ENCODE measurements around the gene CTSZ.
A peak's percentile ranks its signal among the peaks of the same experiment; 100 is the strongest.
"Not testable (repeated sequence)": the region's sequence is repeated elsewhere in the genome, so short reads cannot be mapped to it uniquely, and the experiment has no call there.

Gene CTSZ

GRCh38 chr20:59046862-59047261, 39.8 kb upstream of the CTSZ start:
- no peak overlapping the region for H3K4me3 ChIP-seq (replicated peaks; ENCODE audit: low read depth, low read length)
- DNase-seq (ENCODE audit: extremely low read depth, low read depth): no peak
- TF ChIP-seq CTCF (IDR thresholded peaks at IDR 0.05; ENCODE audit: low read depth, low read length, missing control alignments): no peak

- no peak overlapping the region for H3K4me3 ChIP-seq (replicated peaks; ENCODE audit: low read depth, low read length)
- no peak for DNase-seq (ENCODE audit: extremely low read depth, low read depth)
- TF ChIP-seq CTCF (IDR thresholded peaks at IDR 0.05; ENCODE audit: low read depth, low read length, missing control alignments): no peak
Observed at GRCh38 chr20:59044796-59045195, 37.7 kb upstream of the CTSZ start.

- TF ChIP-seq CTCF (IDR thresholded peaks at IDR 0.05; ENCODE audit: low read depth, low read length, missing control alignments): no peak
- H3K4me3 ChIP-seq (replicated peaks; ENCODE audit: low read depth, low read length): no peak overlapping the region
- no peak for DNase-seq (ENCODE audit: extremely low read depth, low read depth)
Observed at GRCh38 chr20:59044295-59044694, 37.2 kb upstream of the CTSZ start.

- no peak for DNase-seq (ENCODE audit: extremely low read depth, low read depth)
- H3K4me3 ChIP-seq (replicated peaks; ENCODE audit: low read depth, low read length): no peak overlapping the region
- no peak for TF ChIP-seq CTCF (IDR thresholded peaks at IDR 0.05; ENCODE audit: low read depth, low read length, missing control alignments)
Observed at GRCh38 chr20:59043698-59044097, 36.6 kb upstream of the CTSZ start.

GRCh38 chr20:59042796-59043631, 36.0 kb upstream of the CTSZ start:
- TF ChIP-seq CTCF (IDR thresholded peaks at IDR 0.05; ENCODE audit: low read depth, low read length, missing control alignments): no peak
- peak overlapping the region; percentile 85 for H3K4me3 ChIP-seq (replicated peaks; ENCODE audit: low read depth, low read length)
- DNase-seq (ENCODE audit: extremely low read depth, low read depth): peak; percentile 46

GRCh38 chr20:59042151-59042795, 35.2 kb upstream of the CTSZ start, which contains the start of gene PRELID3B:
Gene PRELID3B (minus strand): TSS chr20:59042786. CDS start chr20:59042730, 56 bp downstream.
- no peak for TF ChIP-seq CTCF (IDR thresholded peaks at IDR 0.05; ENCODE audit: low read depth, low read length, missing control alignments)
- H3K4me3 ChIP-seq (replicated peaks; ENCODE audit: low read depth, low read length): peak within 1 kb of the TSS; percentile 85
- no peak for DNase-seq (ENCODE audit: extremely low read depth, low read depth)

GRCh38 chr20:59041487-59041886, 34.4 kb upstream of the CTSZ start:
- peak overlapping the region; percentile 85 for H3K4me3 ChIP-seq (replicated peaks; ENCODE audit: low read depth, low read length)
- DNase-seq (ENCODE audit: extremely low read depth, low read depth): not testable (repeated sequence)

Measured in HFF-Myc (cell line).